HCT116 (cell line): ENCODE measurements around the gene PFDN4.

Source experiments
- CEBPB ChIP-seq: IDR thresholded peaks from 2 replicates; pipeline ENCODE4 v1.6.1; 2012; ENCODE audit warnings: low read depth
- EGR1 ChIP-seq: IDR thresholded peaks from 2 replicates; pipeline ENCODE4 v1.6.1; 2012; ENCODE audit warnings: low read depth
- EZH2 ChIP-seq: fragments of 200-600 bp; sonication (generic); IDR thresholded peaks from 2 replicates; pipeline ENCODE4 v1.6.1; 2017; ENCODE audit warnings: antibody characterized with exemption, mixed run types
- POLR2A ChIP-seq: IDR thresholded peaks from 2 replicates; pipeline ENCODE4 v1.7.0; 2011; ENCODE audit warnings: borderline replicate concordance; ENCODE audit not compliant: insufficient read depth, insufficient read length; ENCODE audit errors: extremely low read depth
- POLR2AphosphoS5 ChIP-seq: IDR thresholded peaks from 2 replicates; pipeline ENCODE4 v1.6.1; 2011; ENCODE audit warnings: mild to moderate bottlenecking, low read depth, low read length, moderate library complexity
- REST ChIP-seq: IDR thresholded peaks from 2 replicates; pipeline ENCODE4 v1.6.1; 2012; ENCODE audit warnings: low read depth
- SP1 ChIP-seq: IDR thresholded peaks from 2 replicates; pipeline ENCODE4 v1.6.1; 2012; ENCODE audit warnings: low read depth
- ZBTB33 ChIP-seq: IDR thresholded peaks from 2 replicates; pipeline ENCODE4 v1.6.1; 2011; ENCODE audit warnings: mild to moderate bottlenecking, low read length, moderate library complexity; ENCODE audit not compliant: insufficient replicate concordance; ENCODE audit errors: extremely low read depth
- ZFX ChIP-seq: fragments of 450-650 bp; IDR thresholded peaks from 2 replicates; pipeline ENCODE4 v1.6.1; 2017
- TF ChIP-seq, protein P1 (sequence below), 3 experiments: fragments of 200-600 bp in 1 of 3; sonication (generic) in 1 of 3; IDR thresholded peaks in 2 of 3; conservative IDR thresholded peaks in 1 of 3; 2 replicates each; pipeline ENCODE4 v1.5.1; 2012 to 2017; ENCODE audit warnings: low read depth in 2 of 3, low read length in 2 of 3, antibody characterized with exemption in 1 of 3, borderline replicate concordance in 1 of 3, control low read depth in 1 of 3, mild to moderate bottlenecking in 1 of 3, mixed read lengths in 1 of 3, mixed run types in 1 of 3, moderate library complexity in 1 of 3; ENCODE audit not compliant: insufficient read depth in 1 of 3
- TF ChIP-seq, protein P2 (sequence below): IDR thresholded peaks from 2 replicates; pipeline ENCODE4 v1.6.1; 2012
- TF ChIP-seq, protein P3 (sequence below): IDR thresholded peaks from 2 replicates; pipeline ENCODE4 v1.6.1; 2012

DNA sequence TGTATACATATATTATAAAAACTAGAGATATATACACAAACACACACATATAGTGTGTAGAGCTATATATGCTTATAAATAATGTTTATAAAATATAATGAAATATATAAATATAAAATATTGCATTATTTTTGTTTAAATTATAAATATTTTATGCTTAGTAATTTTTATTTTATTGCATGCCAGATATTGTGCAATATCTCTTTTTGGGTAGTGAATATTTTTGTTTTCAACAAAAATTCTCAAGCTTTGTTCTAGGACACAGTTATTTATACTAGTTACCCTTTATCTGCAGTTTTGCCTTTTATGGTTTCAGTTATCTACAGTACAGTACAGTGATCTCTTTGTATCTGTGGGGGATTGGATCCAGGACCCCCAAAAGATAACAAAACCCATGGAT is 52.2 kb downstream of the PFDN4 start:
- TF ChIP-seq POLR2A = no peak
- TF ChIP-seq CEBPB = no peak
- TF ChIP-seq, protein P1, sequence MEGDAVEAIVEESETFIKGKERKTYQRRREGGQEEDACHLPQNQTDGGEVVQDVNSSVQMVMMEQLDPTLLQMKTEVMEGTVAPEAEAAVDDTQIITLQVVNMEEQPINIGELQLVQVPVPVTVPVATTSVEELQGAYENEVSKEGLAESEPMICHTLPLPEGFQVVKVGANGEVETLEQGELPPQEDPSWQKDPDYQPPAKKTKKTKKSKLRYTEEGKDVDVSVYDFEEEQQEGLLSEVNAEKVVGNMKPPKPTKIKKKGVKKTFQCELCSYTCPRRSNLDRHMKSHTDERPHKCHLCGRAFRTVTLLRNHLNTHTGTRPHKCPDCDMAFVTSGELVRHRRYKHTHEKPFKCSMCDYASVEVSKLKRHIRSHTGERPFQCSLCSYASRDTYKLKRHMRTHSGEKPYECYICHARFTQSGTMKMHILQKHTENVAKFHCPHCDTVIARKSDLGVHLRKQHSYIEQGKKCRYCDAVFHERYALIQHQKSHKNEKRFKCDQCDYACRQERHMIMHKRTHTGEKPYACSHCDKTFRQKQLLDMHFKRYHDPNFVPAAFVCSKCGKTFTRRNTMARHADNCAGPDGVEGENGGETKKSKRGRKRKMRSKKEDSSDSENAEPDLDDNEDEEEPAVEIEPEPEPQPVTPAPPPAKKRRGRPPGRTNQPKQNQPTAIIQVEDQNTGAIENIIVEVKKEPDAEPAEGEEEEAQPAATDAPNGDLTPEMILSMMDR (IDR thresholded peaks at IDR 0.05 in 2 of 3, conservative IDR thresholded peaks at IDR 0.05 in 1 of 3; ENCODE audit: borderline replicate concordance in 1 of 3, insufficient read depth in 1 of 3, low read depth in 2 of 3, low read length in 2 of 3) = no peak
- TF ChIP-seq, protein P2, sequence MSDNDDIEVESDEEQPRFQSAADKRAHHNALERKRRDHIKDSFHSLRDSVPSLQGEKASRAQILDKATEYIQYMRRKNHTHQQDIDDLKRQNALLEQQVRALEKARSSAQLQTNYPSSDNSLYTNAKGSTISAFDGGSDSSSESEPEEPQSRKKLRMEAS = no peak
- TF ChIP-seq, protein P3, sequence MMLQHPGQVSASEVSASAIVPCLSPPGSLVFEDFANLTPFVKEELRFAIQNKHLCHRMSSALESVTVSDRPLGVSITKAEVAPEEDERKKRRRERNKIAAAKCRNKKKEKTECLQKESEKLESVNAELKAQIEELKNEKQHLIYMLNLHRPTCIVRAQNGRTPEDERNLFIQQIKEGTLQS = no peak
- TF ChIP-seq REST = no peak
- no peak for TF ChIP-seq POLR2AphosphoS5
- TF ChIP-seq SP1 = no peak
- TF ChIP-seq EZH2 = no peak
- TF ChIP-seq ZBTB33 = no peak
- no peak for TF ChIP-seq EGR1
- no peak for TF ChIP-seq ZFX
